Hepatocyte (in vitro differentiated cells): ENCODE measurements around the gene DHFR2.

Source experiments
- CTCF ChIP-seq: fragments of 200-600 bp; sonication (generic); IDR thresholded peaks from 2 replicates; pipeline ENCODE4 v1.5.1; 2016; ENCODE audit warnings: antibody characterized with exemption, mild to moderate bottlenecking; ENCODE audit not compliant: poor library complexity
- EZH2 ChIP-seq: fragments of 200-600 bp; sonication (generic); IDR thresholded peaks from 2 replicates; pipeline ENCODE4 v1.6.1; 2016; ENCODE audit warnings: antibody characterized with exemption, mild to moderate bottlenecking, borderline replicate concordance
- EZH2phosphoT487 ChIP-seq: fragments of 200-600 bp; sonication (generic); IDR thresholded peaks from one replicate; pipeline ENCODE4 v1.6.1; 2018; ENCODE audit warnings: antibody characterized with exemption, mild to moderate bottlenecking, low read depth, moderate library complexity; ENCODE audit not compliant: unreplicated experiment, severe bottlenecking

GRCh38 chr3:94049267-94049666 is 13.4 kb downstream of the DHFR2 start:
- TF ChIP-seq CTCF (no peak), EZH2phosphoT487 (no peak), EZH2 (no peak)
